K562 (cell line): ENCODE measurements around the gene THADA. TPM values are rescaled to one million over a fixed set of nuclear protein-coding genes. Genes with fewer than 3 reads are reported as not detected.

Source experiments
- ATAC-seq: fragments of 200-7000 bp; cut with Tn5 transposase; 3 replicates; pipeline ENCODE4 v1.9.1; 2020; ENCODE audit warnings: moderate library complexity
- BruUV-seq: library from RNA; stranded (reverse); fragments of 400-500 nt; replicated peaks from 2 replicates; lab custom pipeline; 2021; lab: Mats Ljungman, UMichigan
- CTCF ChIA-PET: fragments of 300-600 bp; formaldehyde crosslinking; extraction: SDS; loops from one replicate; lab custom pipeline; 2021; ENCODE audit warnings: low intra/inter-chr PET ratio; lab: Yijun Ruan, JAX
- POLR2A ChIA-PET: fragments of 300-600, 350-650 bp; sonication (Branson Sonifier 250); formaldehyde crosslinking; extraction: SDS; loops from one replicate; lab custom pipeline; 2021; ENCODE audit warnings: antibody characterized with exemption, inconsistent platforms; lab: Yijun Ruan, JAX
- DNase-seq, 4 experiments: peaks; one replicate each; pipeline versions ENCODE4 v3.0.0 to v3.0.0-alpha.2; 2011 to 2018; ENCODE audit warnings: low spot score in 3 of 4, mixed read lengths in 3 of 4; ENCODE audit errors: extremely low read depth in 1 of 4
- FAIRE-seq: peaks from 2 replicates; lab custom pipeline; 2011; peaks lifted over from hg19 to GRCh38; lab: Jason Lieb, UNC
- H2AFZ ChIP-seq: 2 replicates; pipeline ENCODE4 v1.6.0; 2011; ENCODE audit warnings: low read depth, low read length, control low read depth, inconsistent platforms
- H3K27ac ChIP-seq: fragments of 200-600 bp; 3 replicates; pipeline ENCODE4 v1.8.0; 2011; ENCODE audit warnings: low read depth, mild to moderate bottlenecking, control low read depth, inconsistent platforms, low read length, moderate library complexity, mixed read lengths; ENCODE audit errors: extremely low read depth
- H3K27me3 ChIP-seq, 2 experiments: fragments of 300-600 bp in 1 of 2; 2 replicates in 1 of 2; 3 replicates in 1 of 2; pipeline versions ENCODE4 v1.6.0 to v1.8.0; 2011; ENCODE audit warnings: inconsistent platforms in 2 of 2, low read length in 2 of 2, mild to moderate bottlenecking in 1 of 2, mixed read lengths in 1 of 2, moderate library complexity in 1 of 2; ENCODE audit not compliant: control insufficient read depth in 2 of 2, insufficient read depth in 2 of 2
- H3K36me3 ChIP-seq: fragments of 300-600 bp; 3 replicates; pipeline ENCODE4 v1.8.0; 2011; ENCODE audit warnings: mild to moderate bottlenecking, low read length, inconsistent platforms; ENCODE audit not compliant: control insufficient read depth, insufficient read depth
- H3K4me1 ChIP-seq, 2 experiments: fragments of 200-600 bp in 1 of 2; replicated peaks in 1 of 2; 2 replicates in 1 of 2; 3 replicates in 1 of 2; pipeline versions ENCODE4 v1.5.1 to v1.8.0; 2011; ENCODE audit warnings: inconsistent platforms in 2 of 2, low read length in 2 of 2, mild to moderate bottlenecking in 1 of 2, mixed read lengths in 1 of 2, moderate library complexity in 1 of 2; ENCODE audit not compliant: control insufficient read depth in 2 of 2, insufficient read depth in 2 of 2
- H3K4me2 ChIP-seq: 2 replicates; pipeline ENCODE4 v1.6.1; 2011; ENCODE audit warnings: low read length, control low read depth, inconsistent platforms, mixed read lengths; ENCODE audit not compliant: insufficient read depth
- H3K4me3 ChIP-seq: fragments of 200-600 bp; sonication (generic), shearing (Covaris generic); 2 replicates; pipeline ENCODE4 v1.5.1; 2016; ENCODE audit warnings: control low read depth, inconsistent platforms
- H3K79me2 ChIP-seq: fragments of 200-600 bp; 3 replicates; pipeline ENCODE4 v1.8.0; 2011; ENCODE audit warnings: low read length, inconsistent platforms; ENCODE audit not compliant: control insufficient read depth, insufficient read depth
- H3K9ac ChIP-seq, 2 experiments: 2 replicates each; pipeline versions ENCODE4 v1.6.0 to v1.6.1; 2011; ENCODE audit warnings: low read depth in 2 of 2, low read length in 2 of 2, control low read depth in 1 of 2, inconsistent platforms in 1 of 2, mild to moderate bottlenecking in 1 of 2, mixed read lengths in 1 of 2; ENCODE audit not compliant: insufficient read depth in 1 of 2
- H3K9me1 ChIP-seq: one replicate; pipeline ENCODE4 v1.6.0; 2011; ENCODE audit warnings: inconsistent platforms, mild to moderate bottlenecking, low read length, moderate library complexity; ENCODE audit not compliant: control insufficient read depth, insufficient read depth
- H3K9me3 ChIP-seq: replicated peaks from 2 replicates; pipeline ENCODE4 v1.5.1; 2011; ENCODE audit warnings: low read depth, low read length, inconsistent platforms; ENCODE audit not compliant: control insufficient read depth, insufficient read depth
- H4K20me1 ChIP-seq: replicated peaks from 2 replicates; pipeline ENCODE4 v1.6.1; 2011; ENCODE audit warnings: low read length, inconsistent platforms, mixed read lengths; ENCODE audit not compliant: control insufficient read depth, insufficient read depth
- FOXK1 ChIP-seq: sonication (generic); formaldehyde crosslinking; IDR thresholded peaks from 2 replicates; pipeline ENCODE4 v1.8.0; 2022; ENCODE audit warnings: missing genetic modification reagents, mild to moderate bottlenecking, borderline replicate concordance
- MEIS2 ChIP-seq: fragments of 450-650 bp; IDR thresholded peaks from 2 replicates; pipeline ENCODE4 v1.6.1; 2014; ENCODE audit warnings: mild to moderate bottlenecking; ENCODE audit not compliant: partially characterized antibody
- NFXL1 ChIP-seq: fragments of 450-650 bp; formaldehyde crosslinking; IDR thresholded peaks from 2 replicates; pipeline ENCODE4 v1.4.0; 2021; ENCODE audit warnings: mild to moderate bottlenecking
- NR4A1 ChIP-seq, 2 experiments: fragments of 250-450 bp in 1 of 2; fragments of 450-650 bp in 1 of 2; sonication (Bioruptor Pico) in 1 of 2; IDR thresholded peaks; 2 replicates each; pipeline versions ENCODE4 v1.4.0 to v1.6.1; 2016 to 2020; ENCODE audit warnings: mild to moderate bottlenecking in 2 of 2, missing compliant biosample characterization in 1 of 2, missing genetic modification characterization in 1 of 2, moderate library complexity in 1 of 2
- PPARD ChIP-seq: fragments of 250-450 bp; sonication (Bioruptor Pico); IDR thresholded peaks from 2 replicates; pipeline ENCODE4 v1.8.0; 2022; ENCODE audit warnings: inconsistent platforms, mild to moderate bottlenecking, moderate library complexity
- RNF2 ChIP-seq: sonication (generic); IDR thresholded peaks from 2 replicates; pipeline ENCODE4 v1.6.1; 2016
- TAF15 ChIP-seq: fragments of 200-400 bp; formaldehyde crosslinking; IDR thresholded peaks from 2 replicates; pipeline ENCODE4 v1.6.1; 2017; ENCODE audit warnings: mild to moderate bottlenecking, low read depth, low read length, moderate library complexity
- ZC3H11A ChIP-seq: IDR thresholded peaks from 2 replicates; pipeline ENCODE4 v1.6.1; 2012; ENCODE audit warnings: low read depth, low read length, improper control_type of control experiment
- ZNF445 ChIP-seq: fragments of 250-450 bp; sonication (Bioruptor Pico); IDR thresholded peaks from 2 replicates; pipeline ENCODE4 v1.4.0; 2020; ENCODE audit warnings: low read depth, mild to moderate bottlenecking, moderate library complexity
- WGBS: fragments of 100-300 bp; shearing (Covaris generic); methylation state at CpG from one replicate; pipeline ENCODE4 v1.1.6; 2016; ENCODE audit warnings: low coverage, mixed read lengths; ENCODE audit not compliant: insufficient coverage; ENCODE audit errors: missing lambda C conversion rate; 5-methylcytosine and 5-hydroxymethylcytosine counted together
- in situ Hi-C: fragments of 300-500 bp; cut with MboI; formaldehyde crosslinking; loops from 4 replicates; pipeline ENCODE4 v1.15.0; 2018; ENCODE audit warnings: inconsistent platforms, mixed read lengths
- intact Hi-C: fragments of 100-400 bp; cut with micrococcal nuclease; formaldehyde crosslinking; loops from 2 replicates; pipeline ENCODE4 v1.14.2; 2022
- polyA plus RNA-seq, 8 experiments: library from polyadenylated mRNA; depleted of rRNA in 4 of 8; stranded (reverse) in 5 of 8; unstranded in 3 of 8; fragments of >200 nt; fragmentation: Nextera tagmentation in 2 of 8; fragmentation: Illumina TruSeq in 1 of 8; extraction: Ambion mirVana in 2 of 8; extraction: Trizol in 1 of 8; gene quantifications; 2 replicates each; pipeline versions ENCODE4 v1.2.1 to v1.2.3, GENCODE V29; 2011 to 2014; ENCODE audit warnings: inconsistent platforms in 1 of 8, missing spikeins in 1 of 8
- total RNA-seq, 7 experiments: library from RNA; depleted of rRNA in 6 of 7; stranded (reverse); fragments of >200 nt in 6 of 7; fragmentation: Illumina TruSeq in 2 of 7; extraction: Trizol in 2 of 7; gene quantifications; 2 replicates each; pipeline versions ENCODE4 v1.2.1 to v1.2.3, GENCODE V29; 2011 to 2021; ENCODE audit warnings: low replicate concordance in 1 of 7
- TF ChIP-seq, protein P1 (sequence below): fragments of 450-650 bp; formaldehyde crosslinking; IDR thresholded peaks from 2 replicates; pipeline ENCODE4 v1.4.0; 2022; ENCODE audit warnings: missing genetic modification characterization
- TF ChIP-seq, protein P2 (sequence below): fragments of 250-450 bp; sonication (Bioruptor Pico); IDR thresholded peaks from 2 replicates; pipeline ENCODE4 v1.8.0; 2022; ENCODE audit warnings: inconsistent platforms, mild to moderate bottlenecking, moderate library complexity, borderline replicate concordance

THADA gene
- total and polyA plus RNA-seq, 9 of the 15 experiments (the other 6 are each of a cell fraction or from before 2014, with no cell fraction given): 17.8 to 34.7 (median 31.9) TPM

DNA sequence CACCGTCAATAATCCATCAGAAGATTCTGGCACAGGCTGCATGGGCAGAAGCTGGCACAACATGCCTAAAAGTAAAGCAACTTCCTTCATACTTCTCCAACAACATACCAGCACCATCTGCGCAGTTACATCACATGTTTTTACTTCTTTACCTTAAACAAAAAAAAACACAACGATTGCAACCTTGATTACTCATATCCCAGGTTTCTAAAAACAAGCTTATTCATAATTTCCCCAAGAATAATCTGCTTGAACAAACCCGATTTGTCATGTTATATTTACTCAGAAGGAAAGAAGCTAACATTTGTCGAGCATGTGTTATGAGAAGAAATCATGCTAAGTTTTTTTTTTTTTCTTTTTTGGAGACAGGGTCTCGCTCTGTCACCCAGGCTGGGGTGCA is 54.7 kb downstream of the THADA start:
- Histone ChIP-seq H4K20me1 (no peaks in the 10 kb centered on the region), H3K27me3 (no peaks in the 10 kb centered on the region), H3K36me3 (peaks cover 17% of the 10 kb centered on the region; the same call in 2 of the 3 replicates), H2AFZ (no peak overlapping the region), H3K9ac (no peak overlapping the region), H3K4me3 (no peak overlapping the region), H3K79me2 (no peaks in the 10 kb centered on the region)
- no TSS peak for BruUV-seq
- no peak for DNase-seq
- TF ChIP-seq ZNF445 (CRISPR knock-in tag): no peak
- TF ChIP-seq FOXK1 (CRISPR knock-in tag): no peak
- TF ChIP-seq TAF15: no peak
- TF ChIP-seq RNF2: no peak
- TF ChIP-seq ZC3H11A: no peak
- TF ChIP-seq NFXL1 (CRISPR knock-in tag): no peak
- no peak for TF ChIP-seq PPARD (CRISPR knock-in tag)
- TF ChIP-seq NR4A1 (CRISPR knock-in tag; IDR thresholded peaks at IDR 0.05): no peak
- no peak for TF ChIP-seq NR4A1 (tag; IDR thresholded peaks at IDR 0.05)
- TF ChIP-seq MEIS2: no peak
- TF ChIP-seq, protein P1, sequence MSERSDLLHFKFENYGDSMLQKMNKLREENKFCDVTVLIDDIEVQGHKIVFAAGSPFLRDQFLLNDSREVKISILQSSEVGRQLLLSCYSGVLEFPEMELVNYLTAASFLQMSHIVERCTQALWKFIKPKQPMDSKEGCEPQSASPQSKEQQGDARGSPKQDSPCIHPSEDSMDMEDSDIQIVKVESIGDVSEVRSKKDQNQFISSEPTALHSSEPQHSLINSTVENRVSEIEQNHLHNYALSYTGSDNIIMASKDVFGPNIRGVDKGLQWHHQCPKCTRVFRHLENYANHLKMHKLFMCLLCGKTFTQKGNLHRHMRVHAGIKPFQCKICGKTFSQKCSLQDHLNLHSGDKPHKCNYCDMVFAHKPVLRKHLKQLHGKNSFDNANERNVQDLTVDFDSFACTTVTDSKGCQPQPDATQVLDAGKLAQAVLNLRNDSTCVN (CRISPR knock-in tag): no peak
- TF ChIP-seq, protein P2, sequence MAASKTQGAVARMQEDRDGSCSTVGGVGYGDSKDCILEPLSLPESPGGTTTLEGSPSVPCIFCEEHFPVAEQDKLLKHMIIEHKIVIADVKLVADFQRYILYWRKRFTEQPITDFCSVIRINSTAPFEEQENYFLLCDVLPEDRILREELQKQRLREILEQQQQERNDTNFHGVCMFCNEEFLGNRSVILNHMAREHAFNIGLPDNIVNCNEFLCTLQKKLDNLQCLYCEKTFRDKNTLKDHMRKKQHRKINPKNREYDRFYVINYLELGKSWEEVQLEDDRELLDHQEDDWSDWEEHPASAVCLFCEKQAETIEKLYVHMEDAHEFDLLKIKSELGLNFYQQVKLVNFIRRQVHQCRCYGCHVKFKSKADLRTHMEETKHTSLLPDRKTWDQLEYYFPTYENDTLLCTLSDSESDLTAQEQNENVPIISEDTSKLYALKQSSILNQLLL (CRISPR knock-in tag): no peak
- TF ChIP-seq, all 486 proteins: peak for 0
- FAIRE-seq (no peak), ATAC-seq (no peak)
- no peaks in the 10 kb centered on the region for H3K9me3 ChIP-seq
- H3K9me1 ChIP-seq: no peaks in the 10 kb centered on the region
- 90% methylated on average over 5 of the region's 6 CpGs for WGBS
- ChIA-PET POLR2A (interaction anchor here (0.9 to 1.1 kb wide), 2 partner anchors 315 to 517 kb away, joined by 3 read pairs; partner anchors contain the start of gene ZFP36L2), CTCF (interaction anchor here (1.6 to 3.1 kb wide), 5 partner anchors 312 to 714 kb away, joined by 4 to 19 read pairs (median 11); no protein-coding TSS in a partner anchor)
- in situ Hi-C loops: no loop called here
- H3K4me2 ChIP-seq: no peak overlapping the region
- H3K4me1 ChIP-seq: peaks cover 0 to 4% of the 10 kb centered on the region in 2 experiments; a peak in 1 of 5 replicates
- H3K27ac ChIP-seq: no peak overlapping the region
- intact Hi-C loops: loop anchor here (5.0 to 10.0 kb wide), 3 partner anchors 314 to 686 kb away; partner anchors contain the start of gene ZFP36L2
